Mesenteric fat pad (tissue), 1 donor: ENCODE data around the gene PUS1. TPM values are rescaled to one million over a fixed set of nuclear protein-coding genes. Genes with fewer than 3 reads are reported as not detected.

ENCODE experiments used
- DNase-seq: peaks from one replicate; pipeline ENCODE4 v3.0.0-alpha.2; 2020; ENCODE audit warnings: low spot score
- total RNA-seq: library from RNA; stranded (reverse); fragmentation: NEBNext Ultra II Directional; extraction: Animal tissue kit (Norgen Biotek cat#: 25700); gene quantifications from one replicate; pipeline ENCODE4 v1.2.1, GENCODE V29; 2021
- donor health status: DM: yes; HTN: yes; CAD: no.

PUS1 gene
- total RNA-seq, 1 donor from 2014 or later = 38.1 TPM

GRCh38 chr12:131902332-131903241 is 26.5 kb upstream of the PUS1 start:
- DNase-seq = no peak

GRCh38 chr12:131903270-131904255 is 25.5 kb upstream of the PUS1 start:
- no peak for DNase-seq

DNA sequence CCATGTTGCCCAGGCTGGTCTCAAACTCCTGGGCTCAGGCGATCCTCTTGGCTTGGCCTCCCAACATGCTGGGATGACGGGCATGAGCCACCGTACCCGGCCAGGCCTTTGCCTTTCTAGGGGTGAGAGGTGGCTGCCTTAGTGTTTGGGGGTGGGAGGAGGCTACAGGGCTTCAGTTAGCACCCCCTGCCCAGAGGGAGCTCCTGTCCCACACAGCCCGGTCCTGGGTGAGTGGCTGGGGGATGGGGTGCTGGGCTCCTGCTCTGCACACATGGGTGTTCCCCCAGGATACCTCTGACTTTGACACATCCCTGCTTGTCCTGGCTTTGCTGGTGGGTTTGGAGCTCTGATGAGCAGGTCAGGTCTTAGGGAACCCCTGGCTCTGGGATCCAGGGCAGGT is 24.7 kb upstream of the PUS1 start:
- no peak for DNase-seq

GRCh38 chr12:131905081-131905629 is 23.9 kb upstream of the PUS1 start:
- no peak for DNase-seq

- no peak for DNase-seq
Observed at GRCh38 chr12:131905630-131906091, 23.4 kb upstream of the PUS1 start.

- no peak for DNase-seq
Observed at GRCh38 chr12:131907379-131908091, 21.5 kb upstream of the PUS1 start.

DNA sequence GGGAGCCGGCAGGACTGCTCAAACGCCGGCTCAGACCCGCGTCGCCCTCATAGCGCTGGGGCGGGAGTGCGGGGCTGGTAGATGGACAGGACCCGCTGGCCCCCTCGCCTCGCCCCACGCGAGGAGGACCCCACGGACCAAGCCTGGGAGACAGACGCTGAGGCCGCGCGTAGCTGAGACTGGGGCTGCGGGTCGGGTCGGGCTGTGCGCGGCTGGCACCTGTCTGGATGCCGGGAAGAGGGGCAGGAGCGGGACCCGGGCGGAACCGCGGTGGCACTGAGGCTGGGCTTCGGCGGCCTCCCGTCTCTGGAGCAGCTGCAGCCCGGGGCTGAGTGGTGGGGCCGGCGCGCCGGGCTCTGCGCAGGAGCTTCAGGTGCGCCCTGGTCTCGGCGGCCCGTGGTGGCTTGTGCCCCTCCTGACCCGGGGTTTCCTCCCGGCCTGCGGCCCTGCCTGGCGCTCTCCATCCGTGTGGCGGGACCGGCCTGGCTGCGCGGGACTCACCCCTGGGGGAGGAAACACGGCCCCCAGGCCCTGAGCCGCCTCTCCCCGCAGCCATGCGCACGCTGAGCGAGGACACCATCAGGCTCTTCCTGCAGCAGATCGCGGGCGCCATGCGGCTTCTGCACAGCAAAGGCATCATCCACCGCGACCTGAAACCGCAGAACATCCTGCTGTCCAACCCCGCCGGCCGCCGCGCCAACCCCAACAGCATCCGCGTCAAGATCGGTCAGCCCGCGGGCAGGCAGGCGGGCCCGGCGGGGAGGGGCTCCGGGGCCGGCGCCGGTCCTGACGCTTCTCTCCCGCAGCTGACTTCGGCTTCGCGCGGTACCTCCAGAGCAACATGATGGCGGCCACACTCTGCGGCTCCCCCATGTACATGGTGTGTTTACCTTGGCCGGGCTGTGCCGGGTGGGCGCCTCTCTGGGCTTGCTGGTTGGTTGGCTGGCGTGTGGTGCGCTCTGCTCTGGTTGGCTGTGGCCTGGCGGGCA is 20.7 kb upstream of the PUS1 start:
- DNase-seq = no peak

DNA sequence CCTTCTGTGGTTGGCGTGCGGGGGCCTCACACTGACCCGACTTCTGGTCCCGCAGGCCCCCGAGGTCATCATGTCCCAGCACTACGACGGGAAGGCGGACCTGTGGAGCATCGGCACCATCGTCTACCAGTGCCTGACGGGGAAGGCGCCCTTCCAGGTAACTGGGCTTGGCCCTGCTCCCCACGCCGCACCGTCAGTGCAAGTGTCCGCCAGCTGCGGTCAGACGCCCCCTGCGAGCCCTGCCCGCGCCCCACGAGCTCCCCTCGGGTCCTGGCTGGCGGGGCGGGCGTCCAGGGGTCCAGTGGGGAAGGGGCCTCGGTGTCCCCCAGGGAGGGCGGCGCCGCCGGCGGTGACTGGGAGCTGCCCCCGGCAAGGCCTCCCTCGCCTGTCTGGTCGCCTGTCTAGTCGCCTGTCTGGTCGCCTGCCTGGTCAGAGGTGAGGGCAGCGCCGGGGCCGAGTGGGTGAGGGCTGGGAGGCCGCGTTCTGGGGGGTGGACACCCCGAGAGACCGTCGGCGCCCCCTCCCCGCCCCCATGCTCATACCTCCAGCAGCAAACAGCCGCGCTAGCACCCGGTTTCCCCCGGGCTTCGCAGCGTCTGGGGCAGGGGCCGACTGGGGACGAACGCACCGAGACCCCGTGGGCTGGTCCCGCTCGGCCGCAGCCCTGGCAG is 19.9 kb upstream of the PUS1 start:
- DNase-seq = no peak

DNA sequence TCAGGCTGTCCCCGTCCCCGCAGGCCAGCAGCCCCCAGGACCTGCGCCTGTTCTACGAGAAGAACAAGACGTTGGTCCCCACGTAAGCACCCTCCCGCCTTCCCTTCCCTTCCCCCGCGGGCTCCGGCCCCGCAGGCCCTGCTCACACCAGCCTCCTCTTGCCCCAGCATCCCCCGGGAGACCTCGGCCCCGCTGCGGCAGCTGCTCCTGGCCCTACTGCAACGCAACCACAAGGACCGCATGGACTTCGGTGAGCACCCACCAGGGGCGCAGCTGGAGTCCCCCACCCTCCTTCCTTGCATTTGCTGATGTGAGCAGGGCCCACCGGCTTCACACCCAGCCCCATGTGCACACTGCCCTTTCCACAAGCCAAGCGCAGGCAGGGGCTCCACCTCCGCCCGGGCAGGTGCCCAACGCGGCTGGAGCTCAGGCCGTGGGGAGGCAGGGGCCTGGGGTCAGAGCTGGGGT is 19.3 kb upstream of the PUS1 start:
- no peak for DNase-seq

DNA sequence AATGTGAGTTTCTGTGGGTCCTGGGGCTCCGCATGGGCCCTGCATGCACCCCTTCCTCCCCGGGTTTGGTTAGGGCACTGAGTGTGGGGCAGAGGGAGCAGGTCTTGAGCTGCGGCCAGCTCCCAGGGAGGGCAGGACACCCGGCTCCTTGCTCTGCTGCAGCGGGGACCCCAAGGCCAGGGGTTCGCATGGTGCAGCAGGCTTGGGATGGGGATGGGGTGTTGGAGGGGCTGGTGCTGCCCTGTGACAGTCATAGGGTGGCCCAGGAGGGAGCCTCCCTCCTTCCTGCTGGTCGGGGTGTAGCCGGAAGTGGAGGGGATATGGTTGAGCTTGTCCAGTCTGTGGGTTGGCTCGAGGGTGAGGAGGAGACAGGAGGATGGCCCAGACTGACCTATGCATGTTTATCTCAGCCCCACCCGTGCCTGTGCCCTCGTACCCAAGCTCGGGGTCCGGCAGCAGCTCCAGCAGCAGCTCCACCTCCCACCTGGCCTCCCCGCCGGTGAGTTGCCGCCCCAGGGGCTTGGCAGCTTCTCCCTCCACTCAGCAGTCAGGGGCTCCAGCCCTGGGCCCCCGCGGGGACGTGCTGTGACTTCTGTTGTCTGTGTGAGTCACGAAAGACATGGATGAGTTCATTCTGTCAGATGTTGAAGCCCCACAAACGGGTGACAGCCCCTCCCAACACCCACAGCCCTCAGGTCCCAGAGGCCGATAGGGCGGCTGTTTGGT is 18.6 kb upstream of the PUS1 start:
- DNase-seq = no peak

- DNase-seq = no peak
Observed at GRCh38 chr12:131911028-131911650, 17.9 kb upstream of the PUS1 start.

DNA sequence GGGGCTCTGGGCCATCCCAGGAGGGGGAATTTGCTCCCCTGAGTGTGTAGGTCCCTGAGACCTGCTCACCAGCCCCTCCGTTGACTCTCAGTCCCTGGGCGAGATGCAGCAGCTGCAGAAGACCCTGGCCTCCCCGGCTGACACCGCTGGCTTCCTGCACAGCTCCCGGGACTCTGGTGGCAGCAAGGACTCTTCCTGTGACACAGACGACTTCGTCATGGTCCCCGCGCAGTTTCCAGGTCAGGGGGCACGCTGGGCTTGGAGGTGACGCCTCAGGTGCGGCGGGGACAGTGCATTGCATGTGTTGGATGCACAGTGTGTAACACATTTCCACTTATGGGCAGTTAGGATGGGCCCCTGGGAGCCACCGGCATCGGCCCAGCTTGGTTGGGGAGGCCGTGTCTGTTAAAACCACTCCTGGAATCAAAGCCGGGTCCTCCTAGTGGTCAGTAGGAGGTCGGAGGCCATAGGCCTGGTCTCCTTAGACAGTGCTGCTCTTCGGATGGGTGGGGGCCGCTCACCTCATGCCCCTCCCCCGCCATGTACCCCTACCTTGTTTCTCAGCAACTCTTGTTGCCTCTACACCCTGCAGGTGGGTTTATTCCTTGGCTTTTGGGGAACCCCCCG is 17.1 kb upstream of the PUS1 start:
- DNase-seq = no peak

- no peak for DNase-seq
Observed at GRCh38 chr12:131912518-131913274, 16.4 kb upstream of the PUS1 start.

GRCh38 chr12:131913666-131914065 is 15.4 kb upstream of the PUS1 start:
- no peak for DNase-seq

DNA sequence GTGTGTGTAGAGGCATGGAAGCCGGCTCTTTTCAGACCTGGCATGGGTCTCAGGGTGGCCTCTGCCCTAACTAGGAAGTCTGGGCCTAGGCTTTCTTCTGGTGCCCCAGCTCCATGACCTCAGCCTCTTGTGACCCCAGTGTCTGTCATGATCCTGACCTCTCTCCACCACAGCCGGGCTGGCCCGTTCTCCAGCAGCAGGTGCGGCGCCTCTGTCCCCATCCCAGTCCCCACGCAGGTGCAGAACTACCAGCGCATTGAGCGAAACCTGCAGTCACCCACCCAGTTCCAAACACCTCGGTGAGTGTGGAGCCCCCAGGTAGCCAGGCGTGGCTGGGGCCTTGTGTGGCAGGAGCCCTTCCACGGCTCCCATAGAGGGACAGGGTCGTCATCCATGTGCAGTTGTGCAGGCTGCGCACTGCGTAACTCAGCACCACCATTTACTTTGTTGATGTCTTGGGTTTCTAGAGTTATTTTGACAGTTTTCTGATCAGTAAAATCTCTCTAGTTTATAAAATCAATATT is 14.8 kb upstream of the PUS1 start:
- DNase-seq = no peak

DNA sequence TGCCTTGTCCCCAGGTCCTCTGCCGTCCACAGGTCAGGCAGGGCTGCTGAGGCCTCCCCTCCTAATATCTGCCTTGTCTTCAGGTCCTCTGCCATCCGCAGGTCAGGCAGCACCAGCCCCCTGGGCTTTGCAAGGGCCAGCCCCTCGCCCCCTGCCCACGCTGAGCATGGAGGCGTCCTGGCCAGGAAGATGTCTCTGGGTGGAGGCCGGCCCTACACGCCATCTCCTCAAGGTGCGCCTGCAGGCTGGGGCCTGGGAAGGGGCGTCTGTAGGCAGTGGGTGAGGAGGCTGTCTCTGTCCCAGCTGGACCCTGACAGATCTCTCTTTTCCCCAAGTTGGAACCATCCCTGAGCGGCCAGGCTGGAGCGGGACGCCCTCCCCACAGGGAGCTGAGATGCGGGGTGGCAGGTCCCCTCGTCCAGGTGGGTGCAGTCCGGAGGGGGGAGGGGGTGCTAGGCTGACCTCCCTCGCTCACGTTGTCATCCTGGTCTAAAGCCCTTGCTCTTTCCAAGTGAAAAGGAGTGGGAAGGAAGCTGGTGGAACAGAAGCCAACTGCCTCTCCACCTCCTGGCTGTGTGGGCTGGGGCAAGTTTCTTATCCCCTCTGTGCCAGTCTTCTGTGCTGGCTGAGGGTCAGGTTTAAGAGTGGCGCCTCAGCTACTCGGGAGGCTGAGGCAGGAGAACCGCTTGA is 13.9 kb upstream of the PUS1 start:
- no peak for DNase-seq
